Measurements from ENCODE around the gene RALGPS1.

DNA sequence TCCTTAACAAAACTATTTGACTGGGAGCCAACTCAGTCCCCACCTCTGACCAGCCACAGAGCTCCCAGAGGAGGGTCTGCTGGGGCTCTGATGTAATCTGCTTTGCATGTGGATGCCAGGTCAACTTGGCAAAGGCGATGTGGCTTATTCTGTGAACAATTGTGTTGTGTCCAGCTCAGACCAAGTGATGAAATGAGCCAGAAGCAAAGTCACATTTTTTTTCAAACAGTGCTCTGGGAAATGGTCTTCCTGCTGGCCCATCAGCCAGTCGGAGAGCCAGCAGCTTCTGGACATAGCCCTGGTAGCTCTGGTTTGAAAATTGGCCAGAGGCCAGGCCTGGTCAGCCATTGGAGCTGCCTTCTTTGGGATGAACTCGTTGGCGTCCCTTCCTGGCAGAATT lies 121.4 kb downstream of the RALGPS1 start:
- TF ChIP-seq POLR2A (IDR thresholded peaks at IDR 0.05; ENCODE audit: extremely low read depth, insufficient read length) = no peak
- TF ChIP-seq CTCF (IDR thresholded peaks at IDR 0.05; ENCODE audit: low read depth, low read length) = no peak
- TF ChIP-seq MYC (IDR thresholded peaks at IDR 0.05; ENCODE audit: low read depth, low read length) = no peak
